CD4-positive, alpha-beta T cell treated with Interleukin-4 for 4 hours (primary cell): ENCODE data around the gene CCDC187.
"Not testable (repeated sequence)": the region's sequence is repeated elsewhere in the genome, so short reads cannot be mapped to it uniquely, and the experiment has no call there.

Experiments used
- DNase-seq: peaks from one replicate; pipeline ENCODE4 v3.0.0-alpha.2; 2020

CCDC187 gene

DNA sequence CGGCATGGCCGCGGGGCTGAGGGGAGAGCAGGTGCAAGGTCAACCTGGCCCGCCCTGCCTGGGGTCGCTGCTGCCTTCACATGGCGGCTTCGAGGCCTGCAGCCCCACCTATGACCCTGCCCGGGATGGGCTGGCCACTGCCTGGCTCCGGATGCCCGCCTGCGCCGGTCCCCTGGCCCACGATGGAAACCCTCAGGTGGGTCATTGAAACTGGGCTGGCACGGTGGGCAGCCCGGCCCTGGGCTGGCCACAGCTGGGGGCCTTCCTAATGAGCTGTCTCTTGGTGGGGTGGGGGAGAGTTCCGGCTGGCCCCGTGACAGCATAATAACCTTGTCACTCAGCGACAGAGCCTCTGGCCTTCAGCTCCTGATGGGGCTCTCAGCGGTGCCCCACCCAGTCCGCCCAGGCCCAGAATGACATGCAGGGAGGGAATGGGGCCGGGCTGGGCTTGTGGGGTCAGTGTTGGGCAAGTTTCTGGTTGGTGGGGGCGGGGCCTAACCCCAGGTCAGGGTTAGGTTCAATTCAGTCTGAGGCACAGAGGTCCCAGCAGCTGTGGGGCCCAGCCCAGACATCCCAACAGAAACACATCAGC, at the start of gene CCDC187:
Gene CCDC187 (minus strand): TSS at position 270 of the 592 bp plus-strand sequence. CDS start 264 bp downstream, at position 6.
- no peak for DNase-seq

DNA sequence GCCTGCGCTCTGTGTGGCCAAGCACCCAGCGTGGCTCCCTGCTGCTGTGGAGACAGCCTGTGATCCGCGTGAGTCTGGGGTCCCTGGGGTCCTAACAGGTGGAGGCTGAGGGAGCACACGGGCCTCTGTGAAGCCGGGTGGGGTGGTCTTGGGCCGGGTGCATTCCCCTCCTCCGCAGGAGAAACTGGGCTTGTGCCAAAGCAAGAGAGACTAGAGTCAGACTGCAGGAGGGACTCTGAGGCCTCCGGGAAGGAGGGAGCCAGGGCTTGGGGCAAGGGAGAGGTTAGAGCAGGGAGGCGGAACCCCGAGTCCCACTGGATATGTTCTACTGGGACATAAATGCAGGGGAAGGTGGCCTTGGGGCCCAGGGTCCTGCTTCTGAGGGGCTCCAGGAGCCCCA, 49.2 kb upstream of the CCDC187 start:
- DNase-seq, result no peak

- no peak for DNase-seq
These were observed 48.8 kb upstream of the CCDC187 start for GRCh38 chr9:136352682-136353081.

DNA sequence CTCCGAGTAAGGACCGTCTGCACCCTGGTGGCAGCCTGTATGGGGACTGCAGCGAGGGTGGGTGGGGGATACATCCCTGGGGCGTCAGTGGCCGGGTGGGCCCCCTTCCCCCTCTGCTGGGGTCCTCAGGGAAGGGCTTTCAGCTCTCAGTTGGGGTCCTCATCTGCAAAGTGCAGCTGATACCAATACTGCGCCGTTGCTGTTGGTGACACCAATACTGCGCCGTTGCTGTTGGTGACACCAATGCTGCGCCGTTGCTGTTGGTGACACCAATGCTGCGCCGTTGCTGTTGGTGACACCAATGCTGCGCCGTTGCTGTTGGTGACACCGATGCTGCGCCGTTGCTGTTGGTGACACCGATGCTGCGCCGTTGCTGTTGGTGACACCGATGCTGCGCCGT, 48.0 kb upstream of the CCDC187 start:
- DNase-seq, result not testable (repeated sequence)

DNA sequence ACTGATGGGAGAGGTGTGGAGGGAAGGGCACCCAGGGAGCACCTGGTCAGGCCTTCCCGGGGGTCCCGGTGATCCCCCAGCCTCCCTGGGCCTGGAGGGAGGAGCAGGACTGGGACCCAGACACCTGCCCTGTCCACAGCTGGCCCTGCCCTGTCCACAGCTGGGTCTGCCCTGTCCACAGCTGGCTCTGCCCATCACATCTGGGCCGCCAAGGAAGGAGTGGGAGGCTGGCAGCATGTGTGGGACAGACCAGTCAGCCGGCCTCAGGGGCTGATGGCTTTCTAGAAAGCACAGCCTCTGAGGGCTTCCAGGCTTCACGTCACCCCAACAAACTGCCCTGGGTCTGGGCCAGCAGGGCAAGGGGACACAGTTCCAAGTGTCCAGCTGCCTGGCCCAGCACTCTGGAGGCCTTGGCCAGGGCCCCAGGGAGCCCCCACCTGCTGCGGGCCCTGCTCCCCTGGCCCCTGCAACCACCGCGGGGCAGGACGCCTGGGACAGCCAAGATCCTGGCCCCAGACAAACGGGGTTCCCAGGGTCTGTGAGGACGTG, 47.4 kb upstream of the CCDC187 start:
- DNase-seq, result no peak

- no peak for DNase-seq
These were observed 45.7 kb upstream of the CCDC187 start for GRCh38 chr9:136349546-136349945.

GRCh38 chr9:136348691-136349090, 44.8 kb upstream of the CCDC187 start:
- no peak for DNase-seq

GRCh38 chr9:136347472-136348256, 43.8 kb upstream of the CCDC187 start:
- DNase-seq, result no peak

DNA sequence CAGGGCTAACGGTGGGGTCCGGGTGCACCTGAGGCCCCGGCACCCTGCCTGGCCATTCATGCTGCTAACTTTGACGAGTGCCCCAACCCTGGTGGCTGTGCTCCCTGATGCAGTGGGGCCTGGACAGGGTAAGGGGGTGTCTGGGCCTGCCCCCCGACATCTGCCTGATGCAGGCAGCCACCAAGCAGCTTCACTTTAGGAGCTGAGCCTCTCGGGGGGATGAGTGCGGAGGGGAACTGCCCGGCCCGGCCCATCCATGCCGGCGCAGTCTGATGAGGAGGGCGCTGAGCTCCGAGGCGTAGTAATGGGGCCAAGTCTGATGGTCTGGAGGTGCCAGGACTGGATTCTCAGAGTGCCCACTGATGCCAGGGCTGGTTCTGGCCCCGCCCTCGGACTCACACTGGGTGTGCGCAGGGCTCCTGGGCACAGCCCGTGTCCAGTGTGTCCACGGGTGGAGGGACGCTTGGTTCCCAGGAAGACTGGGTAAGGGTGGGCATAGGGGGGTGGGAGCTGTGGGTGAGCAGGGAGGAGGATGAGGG, 43.1 kb upstream of the CCDC187 start:
- DNase-seq, result no peak

GRCh38 chr9:136346157-136346481, 42.2 kb upstream of the CCDC187 start:
- DNase-seq, result no peak

- no peak for DNase-seq
These were observed 41.6 kb upstream of the CCDC187 start for GRCh38 chr9:136345281-136346156.

- no peak for DNase-seq
These were observed 40.8 kb upstream of the CCDC187 start for GRCh38 chr9:136344544-136345280.

DNA sequence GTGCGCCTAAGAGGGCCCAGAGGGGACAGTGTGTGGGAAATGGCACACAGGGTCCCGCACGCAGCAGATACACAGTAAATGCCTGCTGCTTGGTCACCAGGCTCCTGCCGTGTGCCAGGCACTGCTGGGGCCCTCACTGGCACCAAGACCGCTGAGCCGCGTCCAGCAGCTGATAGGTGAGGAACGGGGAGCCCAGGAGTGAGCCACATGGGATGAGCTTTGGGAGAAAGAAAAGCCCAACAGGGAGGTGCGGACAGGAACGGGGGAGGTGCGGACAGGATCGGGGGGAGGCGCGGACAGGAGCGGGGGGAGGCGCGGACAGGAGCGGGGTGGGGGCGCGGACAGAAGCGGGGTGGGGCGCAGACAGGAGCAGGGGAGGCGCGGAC, 40.0 kb upstream of the CCDC187 start:
- DNase-seq, result no peak

DNA sequence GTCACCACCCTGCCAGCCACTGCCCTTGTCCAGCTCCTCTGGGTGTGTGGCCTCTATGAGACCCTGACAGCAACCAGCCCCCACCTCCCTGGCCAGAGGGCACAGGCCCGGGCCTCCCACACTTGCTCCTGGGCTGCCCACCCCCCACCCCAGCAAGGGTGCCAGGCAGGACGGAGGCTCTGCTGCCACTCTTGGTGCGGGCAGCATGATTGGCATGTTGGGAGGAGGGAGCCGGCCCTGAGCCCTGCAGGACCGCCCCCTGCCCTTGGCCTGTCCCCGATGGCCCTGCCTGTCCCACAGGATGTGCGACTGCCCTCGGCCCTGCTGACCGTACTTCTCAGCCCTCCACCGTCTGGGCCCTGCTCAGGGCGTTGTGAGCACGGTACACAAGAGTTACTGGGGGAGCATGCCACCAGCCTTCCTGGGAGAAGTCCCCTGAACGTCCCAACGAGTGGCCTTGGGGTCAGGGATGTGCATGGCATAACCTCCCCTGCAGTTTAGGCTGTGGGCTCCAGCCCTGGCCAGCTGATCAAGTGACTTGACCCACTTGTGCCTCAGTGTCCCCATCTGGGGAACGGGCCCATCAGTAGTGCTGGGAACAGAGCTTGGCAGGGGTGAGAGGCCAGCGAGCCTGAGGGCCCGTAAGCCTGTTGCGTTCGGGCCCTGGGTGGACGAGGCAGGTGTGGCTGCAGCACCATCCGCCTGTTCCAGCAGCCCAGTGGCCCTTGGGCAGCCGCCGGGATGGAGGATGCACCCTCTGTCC, 39.4 kb upstream of the CCDC187 start:
- DNase-seq, result no peak

DNA sequence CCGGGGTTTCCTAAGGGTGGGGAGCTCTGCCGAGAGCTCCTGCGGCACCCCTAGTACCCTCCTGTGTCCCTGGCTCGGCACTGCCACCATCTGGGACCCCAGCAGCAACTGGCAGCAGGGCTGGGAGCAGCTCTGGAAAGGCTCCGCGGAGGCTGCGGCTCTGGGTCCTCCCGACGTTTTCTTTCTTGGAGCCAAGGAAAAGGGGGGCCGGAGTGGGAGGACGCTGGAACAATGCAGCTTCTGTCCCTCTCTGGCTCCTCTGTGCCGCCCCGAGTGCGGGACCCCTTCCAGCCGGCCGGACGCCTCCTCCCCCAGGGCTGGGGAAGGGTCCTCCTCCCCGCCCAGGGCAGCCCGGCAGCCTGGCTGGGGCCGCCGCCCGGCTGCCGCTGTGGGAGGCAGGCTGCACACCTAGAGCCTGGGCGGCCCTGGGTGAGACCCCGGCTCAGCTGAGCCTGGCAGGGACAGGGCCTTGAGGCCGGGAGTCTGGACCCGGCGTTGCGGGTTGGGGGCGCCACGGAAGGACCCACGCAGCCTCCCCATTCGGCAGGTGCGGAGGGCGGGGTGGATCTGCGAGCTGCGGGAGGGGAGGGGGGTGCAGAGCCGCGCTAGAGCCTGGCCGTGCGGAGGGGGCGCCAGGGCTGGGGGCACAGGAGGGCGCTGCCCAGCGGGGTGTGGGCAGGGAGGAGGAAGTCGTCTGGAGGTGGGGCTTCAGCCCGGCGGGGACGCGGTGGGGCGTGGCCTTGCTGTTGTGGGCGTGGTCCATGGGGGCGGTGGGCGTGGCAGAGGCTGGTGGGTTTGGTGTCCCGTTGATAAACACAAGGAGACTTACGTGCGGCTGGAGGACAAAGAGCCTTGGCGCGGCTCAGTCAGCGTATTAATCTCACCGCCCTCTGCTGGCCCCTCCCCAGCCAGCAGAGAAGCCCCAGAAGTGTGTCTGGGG, 38.6 kb upstream of the CCDC187 start:
- peak; percentile 33 for DNase-seq

- DNase-seq, result no peak
These were observed 37.9 kb upstream of the CCDC187 start for GRCh38 chr9:136341769-136342168.

GRCh38 chr9:136341042-136341655, 37.3 kb upstream of the CCDC187 start:
- no peak for DNase-seq

DNA sequence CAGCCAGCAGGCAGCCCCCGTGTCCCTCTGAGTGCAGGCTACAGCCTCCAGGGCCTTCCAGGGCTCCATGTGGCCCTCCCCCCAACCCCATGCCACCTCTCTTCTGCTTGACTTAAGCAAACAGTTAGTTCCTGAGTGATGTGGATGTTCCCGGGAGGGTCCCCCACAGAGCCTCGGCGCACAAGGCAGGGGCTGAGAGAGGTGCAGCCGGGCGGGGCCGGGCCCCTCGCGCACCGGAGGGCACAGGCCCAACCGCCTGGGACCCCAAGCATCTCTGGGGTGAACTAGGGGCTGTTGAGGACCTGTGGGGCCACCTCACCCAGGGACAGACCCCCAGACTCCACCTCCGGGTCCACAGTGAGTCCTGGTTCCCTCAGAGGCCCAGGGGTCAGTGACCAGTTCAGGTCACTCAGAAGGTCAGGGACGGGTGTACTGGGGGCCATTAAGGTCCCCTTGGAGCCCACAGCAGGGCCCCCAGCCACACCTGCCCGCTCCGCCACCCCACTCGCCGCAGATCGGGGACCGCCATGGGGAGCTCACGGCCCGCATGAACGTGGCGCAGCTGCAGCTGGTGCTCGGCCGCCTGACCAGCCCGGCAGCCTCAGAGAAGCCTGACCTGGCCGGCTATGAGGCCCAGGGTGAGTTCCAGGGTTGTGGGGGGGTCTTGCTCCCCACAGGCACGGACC, 36.6 kb upstream of the CCDC187 start:
- DNase-seq, result no peak

DNA sequence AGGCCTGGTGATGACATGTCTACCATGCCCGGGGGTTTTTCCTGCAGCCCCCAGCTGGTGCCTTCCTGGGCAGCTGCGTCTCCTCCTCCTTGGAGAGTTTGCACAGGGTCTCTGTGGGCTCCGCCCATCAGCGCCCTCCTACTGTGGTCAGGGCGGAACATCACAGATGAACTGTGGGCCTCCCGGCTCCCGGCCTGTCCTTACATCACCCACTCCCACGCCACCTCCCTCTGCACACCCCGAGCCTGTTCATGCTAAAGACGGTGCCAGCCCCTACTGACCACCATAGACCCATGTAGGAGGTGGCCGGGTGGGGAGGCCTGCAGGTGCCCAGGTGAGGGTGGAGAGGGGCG, 36.0 kb upstream of the CCDC187 start:
- no peak for DNase-seq
